H1 (cell line): ENCODE data around the gene PDE4DIP.
"Not testable (repeated sequence)": the region's sequence is repeated elsewhere in the genome, so short reads cannot be mapped to it uniquely, and the experiment has no call there.

ENCODE experiments used
- ATF3 ChIP-seq: IDR thresholded peaks from 2 replicates; pipeline ENCODE4 v1.6.1; 2011; ENCODE audit warnings: low read depth, mild to moderate bottlenecking, low read length; ENCODE audit not compliant: insufficient read depth
- CTCF ChIP-seq, 3 experiments: IDR thresholded peaks; 1 replicate in 2 of 3; 2 replicates in 1 of 3; pipeline versions ENCODE4 v1.5.1 to v1.6.1; 2011; ENCODE audit warnings: low read length in 3 of 3, mild to moderate bottlenecking in 3 of 3, inconsistent platforms in 2 of 3, low read depth in 1 of 3, moderate library complexity in 1 of 3; ENCODE audit not compliant: insufficient read depth in 1 of 3; ENCODE audit errors: control extremely low read depth in 1 of 3
- RAD21 ChIP-seq, 2 experiments: IDR thresholded peaks in 1 of 2; conservative IDR thresholded peaks in 1 of 2; 2 replicates each; pipeline ENCODE4 v1.6.1; 2011; ENCODE audit warnings: low read depth in 2 of 2, low read length in 2 of 2, improper control_type of control experiment in 1 of 2, inconsistent platforms in 1 of 2, mild to moderate bottlenecking in 1 of 2, moderate library complexity in 1 of 2
- SIN3A ChIP-seq, 2 experiments: IDR thresholded peaks in 1 of 2; conservative IDR thresholded peaks in 1 of 2; 2 replicates each; pipeline ENCODE4 v1.6.1; 2011 to 2012; ENCODE audit warnings: low read length in 2 of 2, improper control_type of control experiment in 1 of 2, low read depth in 1 of 2, mild to moderate bottlenecking in 1 of 2

- not testable (repeated sequence) for TF ChIP-seq CTCF (IDR thresholded peaks at IDR 0.05; ENCODE audit: control extremely low read depth in 1 of 3, insufficient read depth in 1 of 3, low read depth in 1 of 3, low read length in 3 of 3); ATF3; RAD21 (IDR thresholded peaks at IDR 0.05 in 1 of 2, conservative IDR thresholded peaks at IDR 0.05 in 1 of 2; ENCODE audit: low read depth in 2 of 2, low read length in 2 of 2); SIN3A (conservative IDR thresholded peaks at IDR 0.05 in 1 of 2, IDR thresholded peaks at IDR 0.05 in 1 of 2; ENCODE audit: low read depth in 1 of 2, low read length in 2 of 2)
These were observed 42.1 kb downstream of the PDE4DIP start for GRCh38 chr1:148886293-148886692.
